ENCODE results near the gene CPAMD8. TPM values are rescaled to one million over a fixed set of nuclear protein-coding genes. Genes with fewer than 3 reads are reported as not detected.

CPAMD8 gene
- 7.2 and 17.1 TPM in 2 replicates for total RNA-seq (2011; cell fraction: chromatin; rRNA removed; ENCODE audit: low replicate concordance)
- 12.9 and 14.3 TPM in 2 replicates for total RNA-seq (2011; cell fraction: nucleolus; rRNA removed)
- 12.8 and 15.2 TPM in 2 replicates for total RNA-seq (2011; cell fraction: nucleoplasm; rRNA removed)
- total RNA-seq (2014; rRNA removed) (1.3 and 2.1 TPM in 2 replicates), total RNA-seq (2014; rRNA removed; fragmentation: Illumina TruSeq; extraction: Trizol) (0.29 and 0.69 TPM in 2 replicates), total RNA-seq (2015; rRNA removed; fragmentation: Illumina TruSeq; extraction: Trizol) (0.62 and 0.64 TPM in 2 replicates), total RNA-seq (2021) (1.5 and 2.0 TPM in 2 replicates), polyA plus RNA-seq (2011; rRNA removed) (1.7 and 3.0 TPM in 2 replicates), polyA plus RNA-seq (2014; fragmentation: Illumina TruSeq; extraction: Trizol) (1.1 and 1.9 TPM in 2 replicates), polyA plus RNA-seq (2014; fragmentation: Nextera tagmentation; extraction: Ambion mirVana) (under 1 TPM; 0.20 TPM), polyA plus RNA-seq (2014; rRNA removed) (1.8 and 2.1 TPM in 2 replicates), polyA minus RNA-seq (2011; rRNA and poly(A)+ RNA removed) (1.4 and 2.1 TPM in 2 replicates), Bru-seq, nascent RNA (percentile 21 among the genes with signal in this experiment), BruChase-seq, experiment 1, labeled RNA remaining after a 2-hour chase (percentile 14 among the genes with signal in this experiment), BruChase-seq, experiment 2, labeled RNA remaining after a 6-hour chase (percentile 12 among the genes with signal in this experiment)
- 3.3 and 4.3 TPM in 2 replicates for polyA plus RNA-seq (2011; cell fraction: cytosol; rRNA removed)
- polyA plus RNA-seq (2011; cell fraction: nucleus; rRNA removed): 7.2 and 7.8 TPM in 2 replicates
- polyA plus RNA-seq (2012): 2.8 and 4.4 TPM in 2 replicates
- polyA minus RNA-seq (2011; cell fraction: cytosol; rRNA and poly(A)+ RNA removed): 1.1 and 4.8 TPM in 2 replicates
- 2.7 and 5.3 TPM in 2 replicates for polyA minus RNA-seq (2011; cell fraction: nucleus; rRNA and poly(A)+ RNA removed)
- long read RNA-seq, experiment 1, partial matches to known transcripts: 5 of 6 reads
- long read RNA-seq, experiment 1, other reads (novel, unspliced or antisense): 1 of 6 reads
- long read RNA-seq, experiment 2, partial matches to known transcripts: 0 of 3 reads
- long read RNA-seq, experiment 2, other reads (novel, unspliced or antisense): 2 of 3 reads
- long read RNA-seq, experiment 3, partial matches to known transcripts: 0 of 1 reads
- long read RNA-seq, experiment 3, other reads (novel, unspliced or antisense): 0 of 1 reads

- H3K79me2 ChIP-seq (ENCODE audit: control insufficient read depth, insufficient read depth, low read length): no peaks in the 10 kb centered on the region
- no peak within 1 kb of the TSS for H3K9ac ChIP-seq (ENCODE audit: insufficient read depth in 1 of 2, low read depth in 2 of 2, low read length in 2 of 2)
- H3K4me3 ChIP-seq: no peak within 1 kb of the TSS
- ChIA-PET POLR2A (no interaction called here), CTCF (ENCODE audit: low intra/inter-chr PET ratio) (no interaction called here)
- no peaks in the 10 kb centered on the region for H3K36me3 ChIP-seq (ENCODE audit: control insufficient read depth, insufficient read depth, low read length)
- no peak for FAIRE-seq
- no peak within 1 kb of the TSS for H3K27ac ChIP-seq (ENCODE audit: extremely low read depth, low read depth, low read length)
- TF ChIP-seq ZFP30 (CRISPR knock-in tag; IDR thresholded peaks at IDR 0.05; ENCODE audit: borderline replicate concordance) (no peak), CHD2 (IDR thresholded peaks at IDR 0.05; ENCODE audit: low read depth, low read length) (no peak), SNIP1 (IDR thresholded peaks at IDR 0.05; ENCODE audit: low read depth) (no peak), JUN (IDR thresholded peaks at IDR 0.05; ENCODE audit: borderline replicate concordance, low read depth, low read length) (no peak), JUN (CRISPR knock-in tag; IDR thresholded peaks at IDR 0.05; ENCODE audit: borderline replicate concordance) (no peak), ESRRA (IDR thresholded peaks at IDR 0.05; ENCODE audit: borderline replicate concordance, low read depth) (no peak), EZH2 (IDR thresholded peaks at IDR 0.05; ENCODE audit: borderline replicate concordance, low read depth, low read length) (no peak)
- no peaks in the 10 kb centered on the region; the same call in 1 of the 2 replicates for H4K20me1 ChIP-seq (replicated peaks; ENCODE audit: control insufficient read depth, insufficient read depth, low read length)
- H3K4me1 ChIP-seq (replicated peaks in 1 of 2; ENCODE audit: control insufficient read depth in 2 of 2, insufficient read depth in 2 of 2, low read length in 2 of 2): peaks cover 0 to 3% of the 10 kb centered on the region in 2 experiments; a peak in 2 of 5 replicates
- BruUV-seq (replicated peaks): no TSS peak
- intact Hi-C loops (cut with micrococcal nuclease) (no loop called here), in situ Hi-C loops (cut with MboI) (no loop called here)
- H3K4me2 ChIP-seq (ENCODE audit: insufficient read depth, low read length): no peak within 1 kb of the TSS
- H3K9me3 ChIP-seq (replicated peaks; ENCODE audit: control insufficient read depth, insufficient read depth, low read depth, low read length): no peaks in the 10 kb centered on the region
- H3K9me1 ChIP-seq (ENCODE audit: control insufficient read depth, insufficient read depth, low read length): no peaks in the 10 kb centered on the region
- H2AFZ ChIP-seq (ENCODE audit: low read depth, low read length): no peak within 1 kb of the TSS
- peaks cover 19 to 41% of the 10 kb centered on the region in 2 experiments; a peak in 4 of 5 replicates for H3K27me3 ChIP-seq (ENCODE audit: control insufficient read depth in 2 of 2, insufficient read depth in 2 of 2, low read length in 2 of 2)
- 14% methylated on average over 17 of the region's 67 CpGs for WGBS (ENCODE audit: insufficient coverage, low coverage, missing lambda C conversion rate)
- DNase-seq (ENCODE audit: extremely low read depth in 1 of 4, low spot score in 3 of 4): no peak
- ATAC-seq: no peak
These were observed at the start of gene CPAMD8 for GRCh38 chr19:17026706-17027534. TSS of gene CPAMD8 (minus strand) at chr19:17026810. CDS start at chr19:17026642, 168 bp downstream.
